ENCODE data around the gene TCAF2. TPM values are rescaled to one million over a fixed set of nuclear protein-coding genes. Genes with fewer than 3 reads are reported as not detected.
"Not testable (repeated sequence)": the region's sequence is repeated elsewhere in the genome, so short reads cannot be mapped to it uniquely, and the experiment has no call there.

TCAF2 gene
- total and polyA plus RNA-seq, 2 of the 4 experiments (the other 2 are of a cell fraction), result 3.0 to 3.4 TPM

- H2BK5ac ChIP-seq (ENCODE audit: low read depth, low read length, poor library complexity, severe bottlenecking); intact Hi-C loops (cut with micrococcal nuclease): not testable (repeated sequence)
Observed at GRCh38 chr7:143630653-143631052, 9.9 kb downstream of the TCAF2 start.

GRCh38 chr7:143632506-143632905 lies 11.7 kb downstream of the TCAF2 start:
- H2BK20ac ChIP-seq (ENCODE audit: low read depth, low read length); intact Hi-C loops (cut with micrococcal nuclease); H3K4me2 ChIP-seq (ENCODE audit: low read depth, low read length); H3K23ac ChIP-seq (ENCODE audit: low read depth, low read length); H2BK5ac ChIP-seq (ENCODE audit: low read depth, low read length, poor library complexity, severe bottlenecking); CTCF ChIA-PET; H4K8ac ChIP-seq (ENCODE audit: low read depth in 2 of 2, low read length in 2 of 2); BruUV-seq (replicated peaks); H2AK9ac ChIP-seq (replicated peaks; ENCODE audit: low read depth, low read length, poor library complexity); H2BK15ac ChIP-seq (ENCODE audit: low read depth, low read length); H3K27ac ChIP-seq (ENCODE audit: insufficient read depth, low read length); H2AFZ ChIP-seq (replicated peaks; ENCODE audit: low read length, poor library complexity); H4K20me1 ChIP-seq (ENCODE audit: insufficient read depth, low read length); H3K18ac ChIP-seq (ENCODE audit: low read depth, low read length); H3K56ac ChIP-seq (ENCODE audit: extremely low read depth, insufficient read depth, low read length); POLR2A ChIA-PET (ENCODE audit: unreplicated experiment); dilution Hi-C loops (cut with HindIII; ENCODE audit: low sequenced_read_pairs, unreplicated experiment); H3K4ac ChIP-seq (ENCODE audit: low read depth, low read length); ATAC-seq (ENCODE audit: low read depth); H3K36me3 ChIP-seq (ENCODE audit: control insufficient read depth, insufficient read depth, low read length); in situ Hi-C loops (cut with MboI; ENCODE audit: low sequenced_read_pairs); DNase-seq; H3K4me1 ChIP-seq (ENCODE audit: control insufficient read depth, insufficient read depth, low read length); H3K79me1 ChIP-seq (ENCODE audit: low read depth in 1 of 2, low read length in 2 of 2); H3K27me3 ChIP-seq (ENCODE audit: control insufficient read depth, insufficient read depth, low read length); H3K9me1 ChIP-seq (ENCODE audit: insufficient read depth, low read length); H2AK5ac ChIP-seq (ENCODE audit: low read depth, low read length); H2BK120ac ChIP-seq (ENCODE audit: low read depth, low read length); H3K9me3 ChIP-seq (ENCODE audit: control insufficient read depth, insufficient read depth, low read length); H4K91ac ChIP-seq (ENCODE audit: insufficient read depth, low read depth, low read length); H3K4me3 ChIP-seq (ENCODE audit: insufficient read depth, low read depth, low read length); H3K14ac ChIP-seq (replicated peaks; ENCODE audit: low read depth, low read length); H3K9ac ChIP-seq (ENCODE audit: low read depth, low read length); H4K5ac ChIP-seq (ENCODE audit: low read depth, low read length): not testable (repeated sequence)
- WGBS, 2 experiments (ENCODE audit: extremely low coverage in 2 of 2, insufficient read length in 1 of 2), result no CpG with 5 or more reads among the region's 4 CpGs

More at GRCh38 chr7:143630653-143631052, 9.9 kb downstream of the TCAF2 start:
- H3K14ac ChIP-seq (replicated peaks; ENCODE audit: low read depth, low read length); H3K4ac ChIP-seq (ENCODE audit: low read depth, low read length); H3K4me3 ChIP-seq (ENCODE audit: insufficient read depth, low read depth, low read length); in situ Hi-C loops (cut with MboI; ENCODE audit: low sequenced_read_pairs); H2BK120ac ChIP-seq (ENCODE audit: low read depth, low read length); H2AK5ac ChIP-seq (ENCODE audit: low read depth, low read length); H2AK9ac ChIP-seq (replicated peaks; ENCODE audit: low read depth, low read length, poor library complexity); H3K9me3 ChIP-seq (ENCODE audit: control insufficient read depth, insufficient read depth, low read length); H3K9me1 ChIP-seq (ENCODE audit: insufficient read depth, low read length); POLR2A ChIA-PET (ENCODE audit: unreplicated experiment); BruUV-seq (replicated peaks); H3K56ac ChIP-seq (ENCODE audit: extremely low read depth, insufficient read depth, low read length); H3K23ac ChIP-seq (ENCODE audit: low read depth, low read length); H2BK20ac ChIP-seq (ENCODE audit: low read depth, low read length); H3K79me1 ChIP-seq (ENCODE audit: low read depth in 1 of 2, low read length in 2 of 2); H3K4me1 ChIP-seq (ENCODE audit: control insufficient read depth, insufficient read depth, low read length); H4K5ac ChIP-seq (ENCODE audit: low read depth, low read length); H3K36me3 ChIP-seq (ENCODE audit: control insufficient read depth, insufficient read depth, low read length); H3K27me3 ChIP-seq (ENCODE audit: control insufficient read depth, insufficient read depth, low read length); H4K8ac ChIP-seq (ENCODE audit: low read depth in 2 of 2, low read length in 2 of 2); CTCF ChIA-PET; dilution Hi-C loops (cut with HindIII; ENCODE audit: low sequenced_read_pairs, unreplicated experiment); H3K18ac ChIP-seq (ENCODE audit: low read depth, low read length); H3K27ac ChIP-seq (ENCODE audit: insufficient read depth, low read length); H2BK15ac ChIP-seq (ENCODE audit: low read depth, low read length); H3K4me2 ChIP-seq (ENCODE audit: low read depth, low read length); ATAC-seq (ENCODE audit: low read depth); H4K91ac ChIP-seq (ENCODE audit: insufficient read depth, low read depth, low read length); H4K20me1 ChIP-seq (ENCODE audit: insufficient read depth, low read length); DNase-seq; H2AFZ ChIP-seq (replicated peaks; ENCODE audit: low read length, poor library complexity); H3K9ac ChIP-seq (ENCODE audit: low read depth, low read length): not testable (repeated sequence)
- no CpG with 5 or more reads among the region's 5 CpGs for WGBS, 2 experiments (ENCODE audit: extremely low coverage in 2 of 2, insufficient read length in 1 of 2)

Data from IMR-90 (cell line).